NCI-H2029 (cell line): ENCODE results near the gene NOSIP.
A peak's percentile ranks its signal among the peaks of the same experiment; 100 is the strongest.

Source experiments
- DNase-seq: peaks from one replicate; lab custom pipeline; 2025; lab: John Stamatoyannopoulos, UW

NOSIP gene

GRCh38 chr19:49546825-49547565 lies 33.4 kb downstream of the NOSIP start:
- DNase-seq: peak; percentile 85

DNA sequence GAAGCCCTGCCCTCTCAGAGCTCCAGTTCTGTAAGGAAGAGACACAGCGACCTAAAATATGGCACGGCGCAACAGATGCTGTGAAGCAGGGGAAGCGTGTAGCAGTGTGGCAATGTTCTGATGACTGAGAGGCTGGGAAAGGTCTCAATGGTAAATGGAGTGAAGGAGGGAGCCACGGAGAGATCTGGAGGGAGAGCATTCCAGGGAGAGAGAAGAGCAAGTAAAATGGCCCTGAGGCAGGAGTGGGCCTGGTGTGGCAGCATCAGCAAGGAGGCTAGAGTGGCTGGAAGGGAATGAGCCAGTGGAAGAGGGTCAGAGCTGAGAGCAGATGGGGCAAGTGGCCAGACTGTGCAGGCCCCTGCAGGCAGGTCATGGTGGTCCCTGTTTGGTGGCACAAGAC lies 36.2 kb downstream of the NOSIP start:
- no peak for DNase-seq

DNA sequence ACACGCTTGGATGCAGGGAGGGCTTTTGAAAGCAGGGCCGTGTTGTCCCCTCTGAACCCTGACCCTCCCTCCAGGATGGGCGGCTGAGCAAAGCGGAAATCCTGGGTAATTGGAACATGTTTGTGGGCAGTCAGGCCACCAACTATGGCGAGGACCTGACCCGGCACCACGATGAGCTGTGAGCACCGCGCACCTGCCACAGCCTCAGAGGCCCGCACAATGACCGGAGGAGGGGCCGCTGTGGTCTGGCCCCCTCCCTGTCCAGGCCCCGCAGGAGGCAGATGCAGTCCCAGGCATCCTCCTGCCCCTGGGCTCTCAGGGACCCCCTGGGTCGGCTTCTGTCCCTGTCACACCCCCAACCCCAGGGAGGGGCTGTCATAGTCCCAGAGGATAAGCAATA lies 37.3 kb downstream of the NOSIP start:
- no peak for DNase-seq

DNA sequence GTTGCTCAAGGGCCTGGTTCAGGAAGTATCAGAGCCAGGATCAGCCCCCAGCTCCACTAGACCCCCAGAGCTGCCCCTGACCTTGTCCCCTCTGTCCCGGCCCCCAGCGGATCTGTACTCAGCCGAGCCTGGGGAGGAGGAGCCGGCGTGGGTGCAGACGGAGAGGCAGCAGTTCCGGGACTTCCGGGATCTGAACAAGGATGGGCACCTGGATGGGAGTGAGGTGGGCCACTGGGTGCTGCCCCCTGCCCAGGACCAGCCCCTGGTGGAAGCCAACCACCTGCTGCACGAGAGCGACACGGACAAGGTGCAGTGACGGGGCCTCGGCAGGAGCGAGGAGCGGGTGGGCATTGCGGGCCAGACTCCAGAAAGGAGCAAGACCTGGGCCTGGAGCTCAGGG lies 37.9 kb downstream of the NOSIP start:
- DNase-seq: no peak

DNA sequence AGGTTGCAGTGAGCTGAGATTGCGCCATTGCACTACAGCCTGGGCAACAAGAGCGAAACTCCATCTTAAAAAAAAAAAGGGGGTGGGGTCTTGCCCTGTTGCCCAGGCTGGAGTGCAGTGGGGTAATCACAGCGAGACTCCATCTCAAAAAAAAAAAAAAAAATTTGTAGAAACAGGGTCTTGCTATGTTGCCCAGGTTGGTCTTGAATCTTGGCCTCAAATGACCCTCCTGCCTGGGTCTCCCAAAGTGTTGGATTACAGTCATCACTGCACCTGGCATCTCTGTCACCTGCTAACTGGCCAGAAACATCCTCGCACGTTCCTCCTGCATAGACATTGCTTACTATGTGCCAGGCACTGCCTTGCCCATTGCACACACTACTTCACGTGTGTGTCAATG lies 38.4 kb downstream of the NOSIP start:
- no peak for DNase-seq

GRCh38 chr19:49539192-49539952 lies 41.0 kb downstream of the NOSIP start:
- DNase-seq: no peak

- no peak for DNase-seq
Observed at GRCh38 chr19:49538643-49539042, 41.7 kb downstream of the NOSIP start.

DNA sequence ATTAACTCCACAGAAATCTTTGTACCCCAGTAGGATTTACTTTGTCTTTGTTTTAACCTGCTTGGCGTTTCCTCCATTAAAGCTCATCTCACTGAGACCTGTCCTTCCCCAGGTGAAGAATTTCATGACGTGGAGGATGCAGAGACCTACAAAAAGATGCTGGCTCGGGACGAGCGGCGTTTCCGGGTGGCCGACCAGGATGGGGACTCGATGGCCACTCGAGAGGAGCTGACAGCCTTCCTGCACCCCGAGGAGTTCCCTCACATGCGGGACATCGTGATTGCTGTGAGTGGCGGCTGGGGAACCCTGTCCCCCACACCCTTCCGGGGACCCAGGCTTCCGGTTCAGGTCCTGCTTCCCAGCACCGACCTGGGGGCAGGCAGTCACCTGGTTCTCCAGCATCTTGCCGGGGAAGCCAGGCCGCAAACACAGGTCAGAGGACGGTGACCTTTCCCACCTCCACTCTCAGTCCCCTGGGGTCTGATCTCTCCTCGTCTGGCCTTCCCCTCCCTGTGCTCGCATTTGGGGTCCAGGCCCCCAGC lies 43.4 kb downstream of the NOSIP start:
- DNase-seq: no peak

- no peak for DNase-seq
Observed at GRCh38 chr19:49534632-49535385, 45.5 kb downstream of the NOSIP start.

GRCh38 chr19:49533551-49534488 lies 46.5 kb downstream of the NOSIP start:
- DNase-seq: peak; percentile 50

GRCh38 chr19:49530708-49531107 lies 49.6 kb downstream of the NOSIP start:
- no peak for DNase-seq

DNA sequence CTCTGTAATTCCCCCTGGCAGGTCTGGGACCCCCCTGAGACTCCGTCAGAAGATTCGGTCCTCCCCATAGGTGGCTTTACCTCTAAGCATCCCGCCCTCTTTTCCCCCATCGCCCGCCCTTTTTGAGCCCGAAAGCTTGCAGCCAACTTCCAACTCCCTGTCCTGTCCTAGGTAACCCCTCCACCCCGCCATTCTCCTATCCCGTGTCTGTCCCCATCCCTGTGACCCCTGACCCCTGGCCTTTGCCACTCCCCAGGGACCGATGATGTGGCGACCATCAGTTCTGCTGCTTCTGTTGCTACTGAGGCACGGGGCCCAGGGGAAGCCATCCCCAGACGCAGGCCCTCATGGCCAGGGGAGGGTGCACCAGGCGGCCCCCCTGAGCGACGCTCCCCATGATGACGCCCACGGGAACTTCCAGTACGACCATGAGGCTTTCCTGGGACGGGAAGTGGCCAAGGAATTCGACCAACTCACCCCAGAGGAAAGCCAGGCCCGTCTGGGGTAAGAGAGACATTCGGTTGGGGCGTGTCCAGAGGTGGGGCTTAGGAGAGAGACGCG lies 52.1 kb downstream of the NOSIP start:
- no peak for DNase-seq

DNA sequence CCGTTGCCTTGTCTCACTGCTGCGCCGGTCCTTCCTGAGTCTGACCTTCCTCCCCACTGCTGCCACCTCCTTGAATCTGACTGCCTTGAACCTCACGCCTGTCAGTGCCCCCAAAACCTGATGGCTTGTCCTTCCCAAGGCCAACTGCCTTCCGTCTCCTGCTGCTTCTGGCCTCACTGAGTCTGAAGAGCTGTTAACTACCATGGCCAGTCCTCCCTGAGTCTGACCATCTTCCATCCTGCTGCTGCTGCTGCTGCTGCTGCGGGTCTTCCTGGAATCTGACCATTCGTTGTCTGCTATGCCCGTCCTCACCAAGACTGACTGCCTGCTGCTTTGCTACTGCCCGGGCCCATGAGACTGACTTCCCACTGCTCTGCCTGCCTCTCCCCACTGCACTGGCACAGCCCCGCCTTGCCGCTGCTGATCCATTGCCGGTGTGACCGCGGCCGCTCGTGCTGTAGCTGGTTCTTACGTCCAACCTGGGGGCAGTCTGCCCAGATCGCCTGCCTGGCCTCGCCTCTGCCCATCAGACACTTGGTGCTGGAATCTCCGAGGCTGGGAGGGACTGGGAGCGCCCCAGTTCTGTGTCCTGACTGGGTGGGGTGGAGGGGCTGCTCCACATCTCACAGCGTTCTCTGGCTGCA lies 55.4 kb downstream of the NOSIP start:
- no peak for DNase-seq

DNA sequence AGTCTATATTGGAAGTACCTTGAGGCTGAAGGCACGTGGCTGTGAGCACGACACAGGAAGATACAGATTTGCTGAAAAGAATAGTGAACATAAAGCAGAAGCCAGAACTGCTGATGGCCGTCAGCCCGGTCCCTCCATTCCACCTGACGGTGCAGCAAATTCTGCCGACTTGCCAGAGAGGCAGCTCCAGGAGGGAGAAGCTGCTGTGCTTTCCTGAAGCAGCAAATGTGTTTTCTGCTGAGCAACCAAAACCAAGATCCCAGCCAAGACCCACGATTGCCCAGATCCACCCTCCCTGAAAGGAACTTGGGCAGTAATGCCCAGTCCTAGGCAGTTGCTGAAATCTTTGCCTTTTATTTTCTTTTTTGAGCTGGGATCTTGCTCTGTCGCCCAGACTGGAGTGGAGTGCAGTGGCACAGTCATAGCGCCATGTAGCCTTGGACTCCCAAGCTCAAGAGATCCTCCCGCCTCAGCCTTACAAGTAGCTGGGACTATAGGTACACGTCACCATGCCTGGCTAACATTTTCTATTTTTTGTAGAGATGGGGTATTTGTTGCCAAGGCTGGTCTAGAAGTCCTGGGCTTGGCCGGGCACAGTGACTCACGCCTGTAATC lies 59.5 kb downstream of the NOSIP start:
- DNase-seq: no peak

GRCh38 chr19:49518033-49518432 lies 62.3 kb downstream of the NOSIP start:
- DNase-seq: no peak

DNA sequence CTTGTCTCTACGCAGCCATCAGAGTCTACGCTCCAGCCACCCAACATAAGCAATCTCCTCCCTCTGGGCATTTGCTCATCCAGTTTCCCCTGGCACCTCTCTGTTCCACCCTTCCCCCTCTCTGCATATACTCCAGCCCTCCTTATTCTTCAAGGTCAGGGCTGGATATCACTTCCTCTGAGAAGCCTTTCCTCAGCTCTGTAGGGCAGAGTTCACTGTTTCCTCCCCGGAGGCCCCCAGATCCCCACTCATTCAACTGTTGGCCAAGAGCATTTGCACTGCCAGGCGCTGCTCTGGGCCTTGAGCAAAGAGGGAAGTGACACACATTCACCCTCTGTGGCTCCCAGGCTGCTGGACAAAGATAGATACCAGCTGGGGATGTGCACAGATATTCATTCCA lies 64.6 kb downstream of the NOSIP start:
- DNase-seq: no peak

GRCh38 chr19:49514151-49514550 lies 66.2 kb downstream of the NOSIP start:
- no peak for DNase-seq

DNA sequence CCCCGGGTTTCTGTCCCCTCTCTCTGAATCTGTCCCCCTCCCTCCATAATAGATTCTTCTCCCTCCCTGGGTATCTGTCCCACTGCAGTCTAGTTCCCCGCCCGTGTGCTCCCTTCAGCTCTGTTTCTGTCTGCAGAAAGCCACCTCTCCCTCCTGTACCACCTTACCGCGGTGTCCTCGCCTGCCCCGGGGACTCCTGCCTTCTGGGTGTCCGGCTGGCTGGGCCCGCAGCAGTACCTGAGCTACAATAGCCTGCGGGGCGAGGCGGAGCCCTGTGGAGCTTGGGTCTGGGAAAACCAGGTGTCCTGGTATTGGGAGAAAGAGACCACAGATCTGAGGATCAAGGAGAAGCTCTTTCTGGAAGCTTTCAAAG lies 66.6 kb downstream of the NOSIP start:
- no peak for DNase-seq

- DNase-seq: no peak
Observed at GRCh38 chr19:49512970-49513745, 67.2 kb downstream of the NOSIP start.
